22Rv1 (cell line): ENCODE results near the gene APC.

Source experiments
- H3K27ac ChIP-seq: fragments of 450-650 bp; 2 replicates; pipeline ENCODE4 v1.5.1; 2017
- ZFX ChIP-seq: fragments of 450-650 bp; IDR thresholded peaks from 2 replicates; pipeline ENCODE4 v1.6.1; 2017; ENCODE audit warnings: antibody characterized with exemption, borderline replicate concordance
- TF ChIP-seq, protein P1 (sequence below): fragments of 450-650 bp; IDR thresholded peaks from 2 replicates; pipeline ENCODE4 v1.5.1; 2017; ENCODE audit warnings: mild to moderate bottlenecking

Gene APC

DNA sequence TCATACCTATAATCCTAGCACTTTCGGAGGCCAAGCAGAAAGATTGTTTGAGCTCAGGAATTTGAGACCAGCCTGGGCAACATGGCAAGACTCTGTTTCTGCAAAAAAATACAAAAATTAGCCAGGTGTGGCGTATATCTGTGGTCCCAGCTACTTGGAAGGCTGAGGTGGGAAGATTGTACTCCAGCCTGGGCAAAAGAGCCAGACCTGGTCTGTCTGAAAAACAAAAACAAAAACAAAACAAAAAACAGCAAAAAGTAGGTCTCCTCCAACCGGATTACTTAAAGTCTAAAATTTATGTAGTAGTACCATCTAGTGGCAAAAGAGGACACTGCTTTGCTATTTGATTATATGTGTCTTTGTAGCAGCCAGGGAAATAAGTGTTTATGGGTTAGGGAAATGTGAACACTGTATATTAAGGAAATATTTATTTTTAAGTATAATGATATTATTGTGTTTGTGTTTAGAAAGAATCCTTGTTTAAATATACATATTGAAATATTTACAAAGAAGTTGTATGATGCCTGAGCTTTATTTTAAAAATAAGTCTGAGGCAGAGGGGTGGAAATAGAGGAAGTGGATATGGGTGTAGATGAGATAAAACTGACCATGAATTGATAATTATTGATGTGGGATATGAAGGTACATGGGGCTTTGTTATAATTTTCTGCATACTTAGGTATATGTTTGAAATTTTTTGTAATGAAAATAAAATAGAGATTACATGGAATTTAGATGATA is 20.0 kb downstream of the APC start:
- no peak overlapping the region for H3K27ac ChIP-seq
- TF ChIP-seq, protein P1, sequence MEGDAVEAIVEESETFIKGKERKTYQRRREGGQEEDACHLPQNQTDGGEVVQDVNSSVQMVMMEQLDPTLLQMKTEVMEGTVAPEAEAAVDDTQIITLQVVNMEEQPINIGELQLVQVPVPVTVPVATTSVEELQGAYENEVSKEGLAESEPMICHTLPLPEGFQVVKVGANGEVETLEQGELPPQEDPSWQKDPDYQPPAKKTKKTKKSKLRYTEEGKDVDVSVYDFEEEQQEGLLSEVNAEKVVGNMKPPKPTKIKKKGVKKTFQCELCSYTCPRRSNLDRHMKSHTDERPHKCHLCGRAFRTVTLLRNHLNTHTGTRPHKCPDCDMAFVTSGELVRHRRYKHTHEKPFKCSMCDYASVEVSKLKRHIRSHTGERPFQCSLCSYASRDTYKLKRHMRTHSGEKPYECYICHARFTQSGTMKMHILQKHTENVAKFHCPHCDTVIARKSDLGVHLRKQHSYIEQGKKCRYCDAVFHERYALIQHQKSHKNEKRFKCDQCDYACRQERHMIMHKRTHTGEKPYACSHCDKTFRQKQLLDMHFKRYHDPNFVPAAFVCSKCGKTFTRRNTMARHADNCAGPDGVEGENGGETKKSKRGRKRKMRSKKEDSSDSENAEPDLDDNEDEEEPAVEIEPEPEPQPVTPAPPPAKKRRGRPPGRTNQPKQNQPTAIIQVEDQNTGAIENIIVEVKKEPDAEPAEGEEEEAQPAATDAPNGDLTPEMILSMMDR, result peak; percentile 73
- no peak for TF ChIP-seq ZFX

- H3K27ac ChIP-seq, result no peak overlapping the region
- TF ChIP-seq, protein P1, result no peak
- no peak for TF ChIP-seq ZFX
Observed at GRCh38 chr5:112758676-112759075, 21.0 kb downstream of the APC start.

DNA sequence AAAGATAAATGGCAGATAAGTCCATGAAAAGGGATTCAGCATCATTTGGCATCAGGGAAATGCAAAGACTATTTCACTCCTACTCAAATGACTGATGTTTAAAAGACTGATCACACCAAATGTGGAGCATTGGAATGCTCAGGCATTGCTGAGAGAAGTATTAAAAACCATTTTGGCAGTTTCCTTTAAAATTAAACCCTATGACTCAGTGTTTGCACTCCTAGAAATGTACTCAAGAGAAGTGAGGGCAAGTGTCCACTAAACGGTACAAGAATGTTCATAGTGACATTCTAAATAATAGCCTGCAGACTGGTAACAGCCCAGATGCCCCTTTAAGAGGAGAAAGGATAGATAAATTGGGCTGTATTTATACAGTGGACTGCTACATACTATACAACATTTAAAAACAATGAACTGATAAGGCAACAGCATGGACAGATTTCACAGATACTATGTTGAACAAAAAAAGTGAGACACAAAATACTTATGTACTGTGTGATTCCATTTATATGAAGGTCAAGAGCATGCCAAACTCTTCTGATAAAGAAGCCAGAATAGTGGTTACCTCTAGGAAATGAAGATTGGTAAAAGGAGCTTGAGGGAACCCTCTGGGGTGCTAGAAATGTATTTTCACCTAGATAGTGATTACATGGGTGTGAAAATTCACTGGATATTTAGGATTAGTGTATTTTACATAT is 24.6 kb downstream of the APC start:
- TF ChIP-seq ZFX, result no peak
- TF ChIP-seq, protein P1, result no peak
- no peak overlapping the region for H3K27ac ChIP-seq

GRCh38 chr5:112763165-112763564 is 25.5 kb downstream of the APC start:
- no peak overlapping the region for H3K27ac ChIP-seq
- TF ChIP-seq, protein P1, result no peak
- no peak for TF ChIP-seq ZFX

DNA sequence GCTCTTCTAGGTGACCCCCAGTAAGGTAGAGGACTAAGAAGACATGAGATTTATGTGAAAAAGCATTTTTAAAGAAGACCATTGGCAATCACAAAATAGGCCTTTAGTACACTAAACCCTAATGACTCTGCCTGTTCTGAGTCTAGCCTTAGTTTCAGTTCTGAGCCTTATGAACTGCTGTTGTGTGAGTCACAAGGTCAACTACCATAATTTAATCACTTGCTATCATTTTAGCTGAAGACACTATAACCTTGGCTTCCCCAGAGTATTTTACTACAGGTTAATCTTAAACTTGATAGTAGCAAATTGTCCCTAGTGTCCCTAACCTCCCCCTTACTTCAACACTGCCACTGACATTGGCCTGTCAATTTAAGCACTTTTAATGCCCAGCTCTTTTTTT is 34.4 kb downstream of the APC start:
- H3K27ac ChIP-seq, result no peak overlapping the region
- TF ChIP-seq, protein P1, result no peak
- no peak for TF ChIP-seq ZFX

GRCh38 chr5:112776301-112776856 is 38.7 kb downstream of the APC start:
- TF ChIP-seq, protein P1, result no peak
- no peak for TF ChIP-seq ZFX
- H3K27ac ChIP-seq, result no peak overlapping the region

GRCh38 chr5:112779531-112779930 is 41.8 kb downstream of the APC start:
- H3K27ac ChIP-seq, result no peak overlapping the region
- TF ChIP-seq, protein P1, result no peak
- no peak for TF ChIP-seq ZFX
